HepG2 (cell line): ENCODE measurements around the gene TBX6. TPM values are rescaled to one million over a fixed set of nuclear protein-coding genes. Genes with fewer than 3 reads are reported as not detected.

Source experiments
- ESRRA ChIP-seq: sonication (generic); formaldehyde crosslinking; IDR thresholded peaks from 2 replicates; pipeline ENCODE4 v1.5.1; 2020; ENCODE audit warnings: mild to moderate bottlenecking, low read depth, missing genetic modification reagents
- FOXK1 ChIP-seq: sonication (generic); formaldehyde crosslinking; IDR thresholded peaks from 2 replicates; pipeline ENCODE4 v1.4.0; 2020; ENCODE audit warnings: low read depth, missing genetic modification reagents, borderline replicate concordance
- HDAC1 ChIP-seq: sonication (generic); formaldehyde crosslinking; IDR thresholded peaks from 2 replicates; pipeline ENCODE4 v1.5.1; 2020; ENCODE audit warnings: mild to moderate bottlenecking, missing genetic modification reagents
- HNRNPL ChIP-seq: fragments of 200-400 bp; formaldehyde crosslinking; IDR thresholded peaks from 2 replicates; pipeline ENCODE4 v1.6.1; 2017; ENCODE audit warnings: mild to moderate bottlenecking, low read depth, low read length
- NFE2L2 ChIP-seq: fragments of 150-350 bp; IDR thresholded peaks from 2 replicates; pipeline ENCODE4 v1.6.1; 2014; ENCODE audit warnings: low read length
- RBM22 ChIP-seq: fragments of 200-400 bp; formaldehyde crosslinking; optimal IDR thresholded peaks from 2 replicates; pipeline ENCODE3; 2017; ENCODE audit warnings: mild to moderate bottlenecking, low read length, moderate library complexity
- ZBTB20 ChIP-seq: sonication (generic); formaldehyde crosslinking; IDR thresholded peaks from 2 replicates; pipeline ENCODE4 v1.8.1; 2023; ENCODE audit warnings: missing genetic modification reagents, low read depth, mild to moderate bottlenecking, borderline replicate concordance
- ZFX ChIP-seq: sonication (generic); formaldehyde crosslinking; IDR thresholded peaks from 2 replicates; pipeline ENCODE4 v1.4.0; 2020; ENCODE audit warnings: mild to moderate bottlenecking, low read depth, missing genetic modification reagents, moderate library complexity
- ZNF329 ChIP-seq: sonication (generic); formaldehyde crosslinking; IDR thresholded peaks from 2 replicates; pipeline ENCODE4 v1.9.0; 2021; ENCODE audit warnings: low read depth, mild to moderate bottlenecking, missing genetic modification reagents
- ZNF563 ChIP-seq: sonication (generic); formaldehyde crosslinking; IDR thresholded peaks from 2 replicates; pipeline ENCODE4 v1.8.0; 2022; ENCODE audit warnings: mild to moderate bottlenecking, moderate library complexity, missing genetic modification reagents
- ZNF768 ChIP-seq: sonication (generic); formaldehyde crosslinking; IDR thresholded peaks from 2 replicates; pipeline ENCODE4 v1.4.0; 2020; ENCODE audit warnings: missing genetic modification reagents
- ZNF776 ChIP-seq: sonication (generic); formaldehyde crosslinking; IDR thresholded peaks from 2 replicates; pipeline ENCODE4 v1.4.0; 2020; ENCODE audit warnings: mild to moderate bottlenecking, missing genetic modification reagents
- ZNF782 ChIP-seq: sonication (generic); formaldehyde crosslinking; IDR thresholded peaks from 2 replicates; pipeline ENCODE4 v1.4.0; 2020; ENCODE audit warnings: missing genetic modification reagents, mild to moderate bottlenecking, borderline replicate concordance
- polyA plus RNA-seq, 8 experiments: library from polyadenylated mRNA; depleted of rRNA in 3 of 8; stranded (reverse) in 7 of 8; unstranded in 1 of 8; fragments of >200 nt; fragmentation: Illumina TruSeq in 4 of 8; extraction: Trizol in 4 of 8; gene quantifications; 2 replicates each; pipeline versions ENCODE4 v1.2.1 to v1.2.3, GENCODE V29; 2011 to 2016; ENCODE audit warnings: low read depth in 4 of 8, missing spikeins in 1 of 8, mixed read lengths in 1 of 8; ENCODE audit not compliant: insufficient read depth in 1 of 8
- total RNA-seq, 5 experiments: library from RNA; depleted of rRNA; stranded (reverse); fragments of >200 nt; fragmentation: Illumina TruSeq; extraction: Trizol; gene quantifications; 2 replicates each; pipeline ENCODE4 v1.2.3, GENCODE V29; 2016; ENCODE audit warnings: low read depth in 1 of 5
- TF ChIP-seq, protein P1 (sequence below): sonication (generic); formaldehyde crosslinking; IDR thresholded peaks from 2 replicates; pipeline ENCODE4 v1.5.1; 2020; ENCODE audit warnings: missing genetic modification reagents, mild to moderate bottlenecking, borderline replicate concordance
- TF ChIP-seq, protein P2 (sequence below): sonication (generic); formaldehyde crosslinking; IDR thresholded peaks from 2 replicates; pipeline ENCODE4 v1.9.0; 2021; ENCODE audit warnings: missing genetic modification reagents, mild to moderate bottlenecking, borderline replicate concordance
- TF ChIP-seq, protein P3 (sequence below): sonication (generic); formaldehyde crosslinking; IDR thresholded peaks from 2 replicates; pipeline ENCODE4 v1.4.0; 2020; ENCODE audit warnings: missing genetic modification reagents, low read depth, mild to moderate bottlenecking, borderline replicate concordance
- TF ChIP-seq, protein P4 (sequence below): sonication (generic); formaldehyde crosslinking; conservative IDR thresholded peaks from 2 replicates; pipeline ENCODE4 v1.5.0; 2020; ENCODE audit warnings: missing genetic modification reagents
- TF ChIP-seq, protein P5 (sequence below): sonication (generic); formaldehyde crosslinking; IDR thresholded peaks from 2 replicates; pipeline ENCODE4 v1.5.0; 2020; ENCODE audit warnings: missing genetic modification reagents, mild to moderate bottlenecking, borderline replicate concordance
- TF ChIP-seq, protein P6 (sequence below): IDR thresholded peaks from 2 replicates; pipeline ENCODE4 v1.6.1; 2018; ENCODE audit warnings: missing genetic modification reagents, mild to moderate bottlenecking, missing compliant biosample characterization
- TF ChIP-seq, protein P7 (sequence below): sonication (generic); IDR thresholded peaks from 2 replicates; pipeline ENCODE4 v1.6.1; 2016; ENCODE audit warnings: low read depth, borderline replicate concordance

Gene TBX6
- total and polyA plus RNA-seq, 2 of the 13 experiments (the other 11 are each of a cell fraction or from before 2014, with no cell fraction given): 0.24 to 0.42 TPM

DNA sequence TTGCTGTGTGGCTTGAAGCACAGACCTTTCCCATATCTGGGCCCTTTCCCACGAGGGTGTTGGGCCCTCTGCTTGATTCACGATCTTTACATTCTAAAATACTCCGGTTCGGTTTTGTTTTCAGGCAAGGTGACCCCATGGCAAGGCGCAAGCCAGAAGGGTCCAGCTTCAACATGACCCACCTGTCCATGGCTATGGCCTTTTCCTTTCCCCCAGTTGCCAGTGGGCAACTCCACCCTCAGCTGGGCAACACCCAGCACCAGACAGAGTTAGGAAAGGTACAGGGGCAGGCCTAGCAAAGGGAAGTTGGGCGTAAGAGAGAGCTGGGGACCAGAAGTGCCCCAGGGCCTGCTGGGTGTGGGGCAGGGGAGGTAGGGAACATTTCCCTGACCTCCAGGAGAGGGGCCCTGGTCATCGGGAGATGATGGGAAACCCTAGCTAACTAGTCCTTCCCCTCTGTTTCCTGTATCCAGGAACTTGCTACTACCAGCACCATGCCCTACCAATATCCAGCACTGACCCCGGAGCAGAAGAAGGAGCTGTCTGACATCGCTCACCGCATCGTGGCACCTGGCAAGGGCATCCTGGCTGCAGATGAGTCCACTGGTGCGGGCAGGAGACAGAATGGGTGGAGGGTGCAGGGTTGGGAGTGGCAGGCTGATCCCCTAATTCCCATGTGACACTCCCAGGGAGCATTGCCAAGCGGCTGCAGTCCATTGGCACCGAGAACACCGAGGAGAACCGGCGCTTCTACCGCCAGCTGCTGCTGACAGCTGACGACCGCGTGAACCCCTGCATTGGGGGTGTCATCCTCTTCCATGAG is 24.8 kb downstream of the TBX6 start (continued):
- TF ChIP-seq, protein P1, sequence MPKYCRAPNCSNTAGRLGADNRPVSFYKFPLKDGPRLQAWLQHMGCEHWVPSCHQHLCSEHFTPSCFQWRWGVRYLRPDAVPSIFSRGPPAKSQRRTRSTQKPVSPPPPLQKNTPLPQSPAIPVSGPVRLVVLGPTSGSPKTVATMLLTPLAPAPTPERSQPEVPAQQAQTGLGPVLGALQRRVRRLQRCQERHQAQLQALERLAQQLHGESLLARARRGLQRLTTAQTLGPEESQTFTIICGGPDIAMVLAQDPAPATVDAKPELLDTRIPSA (CRISPR knock-in tag): 0 out of 2 replicates have a peak, but pooled peaks have one; percentile 48
- TF ChIP-seq, protein P2, sequence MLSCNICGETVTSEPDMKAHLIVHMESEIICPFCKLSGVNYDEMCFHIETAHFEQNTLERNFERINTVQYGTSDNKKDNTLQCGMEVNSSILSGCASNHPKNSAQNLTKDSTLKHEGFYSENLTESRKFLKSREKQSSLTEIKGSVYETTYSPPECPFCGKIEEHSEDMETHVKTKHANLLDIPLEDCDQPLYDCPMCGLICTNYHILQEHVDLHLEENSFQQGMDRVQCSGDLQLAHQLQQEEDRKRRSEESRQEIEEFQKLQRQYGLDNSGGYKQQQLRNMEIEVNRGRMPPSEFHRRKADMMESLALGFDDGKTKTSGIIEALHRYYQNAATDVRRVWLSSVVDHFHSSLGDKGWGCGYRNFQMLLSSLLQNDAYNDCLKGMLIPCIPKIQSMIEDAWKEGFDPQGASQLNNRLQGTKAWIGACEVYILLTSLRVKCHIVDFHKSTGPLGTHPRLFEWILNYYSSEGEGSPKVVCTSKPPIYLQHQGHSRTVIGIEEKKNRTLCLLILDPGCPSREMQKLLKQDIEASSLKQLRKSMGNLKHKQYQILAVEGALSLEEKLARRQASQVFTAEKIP (CRISPR knock-in tag): no peak
- TF ChIP-seq, protein P3, sequence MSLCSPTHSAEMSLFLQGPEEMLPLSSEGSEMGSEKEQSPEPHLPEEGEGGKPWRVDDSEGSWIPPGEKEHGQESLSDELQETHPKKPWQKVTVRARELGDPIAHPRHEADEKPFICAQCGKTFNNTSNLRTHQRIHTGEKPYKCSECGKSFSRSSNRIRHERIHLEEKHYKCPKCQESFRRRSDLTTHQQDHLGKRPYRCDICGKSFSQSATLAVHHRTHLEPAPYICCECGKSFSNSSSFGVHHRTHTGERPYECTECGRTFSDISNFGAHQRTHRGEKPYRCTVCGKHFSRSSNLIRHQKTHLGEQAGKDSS (CRISPR knock-in tag): no peak
- TF ChIP-seq RBM22 (peak; percentile 19), ZNF563 (CRISPR knock-in tag) (no peak), ESRRA (CRISPR knock-in tag) (peak; percentile 7; the same call in 1 of the 2 replicates), ZFX (CRISPR knock-in tag) (peak; percentile 21; the same call in 1 of the 2 replicates), HNRNPL (peak; percentile 76), ZNF776 (CRISPR knock-in tag) (0 out of 2 replicates have a peak, but pooled peaks have one; percentile 56), HDAC1 (CRISPR knock-in tag) (0 out of 2 replicates have a peak, but pooled peaks have one; percentile 18), ZNF768 (CRISPR knock-in tag) (no peak), NFE2L2 (no peak), ZNF329 (CRISPR knock-in tag) (0 out of 2 replicates have a peak, but pooled peaks have one; percentile 38), ZNF782 (0 out of 2 replicates have a peak, but pooled peaks have one; percentile 13), FOXK1 (no peak), ZBTB20 (CRISPR knock-in tag) (peak; percentile 48; the same call in 1 of the 2 replicates)
- TF ChIP-seq, protein P4, sequence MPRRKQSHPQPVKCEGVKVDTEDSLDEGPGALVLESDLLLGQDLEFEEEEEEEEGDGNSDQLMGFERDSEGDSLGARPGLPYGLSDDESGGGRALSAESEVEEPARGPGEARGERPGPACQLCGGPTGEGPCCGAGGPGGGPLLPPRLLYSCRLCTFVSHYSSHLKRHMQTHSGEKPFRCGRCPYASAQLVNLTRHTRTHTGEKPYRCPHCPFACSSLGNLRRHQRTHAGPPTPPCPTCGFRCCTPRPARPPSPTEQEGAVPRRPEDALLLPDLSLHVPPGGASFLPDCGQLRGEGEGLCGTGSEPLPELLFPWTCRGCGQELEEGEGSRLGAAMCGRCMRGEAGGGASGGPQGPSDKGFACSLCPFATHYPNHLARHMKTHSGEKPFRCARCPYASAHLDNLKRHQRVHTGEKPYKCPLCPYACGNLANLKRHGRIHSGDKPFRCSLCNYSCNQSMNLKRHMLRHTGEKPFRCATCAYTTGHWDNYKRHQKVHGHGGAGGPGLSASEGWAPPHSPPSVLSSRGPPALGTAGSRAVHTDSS (CRISPR knock-in tag): no peak
- TF ChIP-seq, protein P5, sequence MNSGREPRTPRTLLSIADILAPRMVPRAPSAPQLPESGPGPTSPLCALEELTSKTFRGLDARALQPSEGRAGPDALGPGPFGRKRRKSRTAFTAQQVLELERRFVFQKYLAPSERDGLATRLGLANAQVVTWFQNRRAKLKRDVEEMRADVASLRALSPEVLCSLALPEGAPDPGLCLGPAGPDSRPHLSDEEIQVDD: peak; percentile 40; the same call in 1 of the 2 replicates
- TF ChIP-seq, protein P6, sequence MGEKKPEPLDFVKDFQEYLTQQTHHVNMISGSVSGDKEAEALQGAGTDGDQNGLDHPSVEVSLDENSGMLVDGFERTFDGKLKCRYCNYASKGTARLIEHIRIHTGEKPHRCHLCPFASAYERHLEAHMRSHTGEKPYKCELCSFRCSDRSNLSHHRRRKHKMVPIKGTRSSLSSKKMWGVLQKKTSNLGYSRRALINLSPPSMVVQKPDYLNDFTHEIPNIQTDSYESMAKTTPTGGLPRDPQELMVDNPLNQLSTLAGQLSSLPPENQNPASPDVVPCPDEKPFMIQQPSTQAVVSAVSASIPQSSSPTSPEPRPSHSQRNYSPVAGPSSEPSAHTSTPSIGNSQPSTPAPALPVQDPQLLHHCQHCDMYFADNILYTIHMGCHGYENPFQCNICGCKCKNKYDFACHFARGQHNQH (CRISPR knock-in tag): no peak
- TF ChIP-seq, protein P7, sequence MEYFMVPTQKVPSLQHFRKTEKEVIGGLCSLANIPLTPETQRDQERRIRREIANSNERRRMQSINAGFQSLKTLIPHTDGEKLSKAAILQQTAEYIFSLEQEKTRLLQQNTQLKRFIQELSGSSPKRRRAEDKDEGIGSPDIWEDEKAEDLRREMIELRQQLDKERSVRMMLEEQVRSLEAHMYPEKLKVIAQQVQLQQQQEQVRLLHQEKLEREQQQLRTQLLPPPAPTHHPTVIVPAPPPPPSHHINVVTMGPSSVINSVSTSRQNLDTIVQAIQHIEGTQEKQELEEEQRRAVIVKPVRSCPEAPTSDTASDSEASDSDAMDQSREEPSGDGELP: peak; percentile 37; the same call in 1 of the 2 replicates
